ENCODE results near the gene SLC15A1. TPM values are rescaled to one million over a fixed set of nuclear protein-coding genes. Genes with fewer than 3 reads are reported as not detected.

SLC15A1 gene
- total RNA-seq, 1 donor from 2014 or later = not detected

DNA sequence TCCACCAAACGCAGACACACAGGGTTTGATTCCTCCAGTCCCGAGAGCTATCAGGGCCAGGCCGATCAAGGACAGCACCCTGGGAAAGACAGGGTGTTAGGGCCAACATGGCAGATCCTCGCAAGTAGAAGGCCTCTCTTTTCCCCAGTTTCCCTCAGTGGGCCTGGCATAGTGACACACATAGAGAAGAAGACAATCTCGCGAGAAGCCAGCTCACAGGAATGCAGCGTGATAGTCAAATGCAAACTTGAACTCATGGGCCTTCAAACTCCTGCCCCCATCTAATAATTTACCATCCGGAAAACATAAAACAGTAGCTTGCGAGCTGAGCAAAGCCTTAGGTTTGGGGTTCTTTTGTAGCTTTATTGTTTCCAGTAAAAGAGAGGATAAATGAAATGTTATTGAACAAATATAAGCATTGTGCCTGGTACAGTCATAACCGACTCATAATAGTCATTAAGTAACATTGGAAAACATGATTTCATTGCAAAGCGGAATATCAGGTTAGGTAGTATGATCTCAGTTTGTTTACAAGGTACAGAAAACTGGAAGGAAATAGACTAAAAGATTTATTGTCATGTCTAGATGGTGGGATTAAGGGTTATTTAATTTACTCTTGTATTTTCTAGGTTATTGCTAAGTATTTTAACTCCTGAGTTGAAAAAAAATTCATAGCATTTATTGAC is 30.5 kb downstream of the SLC15A1 start:
- no peaks in the 10 kb centered on the region for H3K36me3 Mint-ChIP-seq (ENCODE audit: low read depth)
- H3K4me3 Mint-ChIP-seq = no peak overlapping the region
- H3K4me1 Mint-ChIP-seq = no peaks in the 10 kb centered on the region
- H3K27me3 Mint-ChIP-seq = no peaks in the 10 kb centered on the region
- H3K9me3 Mint-ChIP-seq = no peaks in the 10 kb centered on the region
- DNase-seq = no peak
- intact Hi-C loops (cut with micrococcal nuclease) = no loop called here
- H3K27ac Mint-ChIP-seq = no peak overlapping the region

DNA sequence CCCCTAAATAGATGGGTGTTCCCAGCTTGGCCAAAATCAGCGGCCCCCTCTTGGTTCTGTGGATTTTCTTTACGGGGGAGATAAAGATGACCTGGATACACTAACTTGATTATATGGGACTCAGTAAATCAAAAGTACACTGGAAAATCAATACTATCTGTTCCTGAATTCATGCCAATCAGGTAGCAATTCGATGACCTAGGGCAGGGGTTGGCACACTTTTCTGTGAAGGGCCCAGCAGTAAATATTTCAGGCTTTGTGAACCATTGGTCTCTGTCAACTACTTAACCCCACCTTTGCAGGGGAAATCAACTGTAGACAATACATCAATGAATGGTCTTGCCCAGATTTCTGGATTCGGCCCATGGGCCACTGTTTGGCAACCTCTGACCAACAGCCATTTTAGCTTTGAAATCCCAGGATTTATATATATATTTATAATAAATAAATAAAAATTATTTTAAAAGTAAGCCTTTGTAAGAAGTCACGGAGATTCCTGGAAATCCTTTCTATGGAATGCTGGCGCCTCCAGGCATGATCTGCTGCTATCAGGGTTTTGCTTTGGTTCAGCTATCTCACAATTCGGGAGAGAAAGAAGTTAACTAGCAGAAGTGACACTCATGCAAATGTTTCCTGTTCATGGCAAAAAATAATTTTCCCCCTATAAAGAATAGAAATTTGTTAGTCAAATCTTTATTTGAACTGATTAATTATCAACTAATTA is 32.8 kb downstream of the SLC15A1 start:
- no peaks in the 10 kb centered on the region for H3K36me3 Mint-ChIP-seq (ENCODE audit: low read depth)
- intact Hi-C loops (cut with micrococcal nuclease) = no loop called here
- no peaks in the 10 kb centered on the region for H3K9me3 Mint-ChIP-seq
- H3K4me3 Mint-ChIP-seq = no peak overlapping the region
- DNase-seq = no peak
- H3K27ac Mint-ChIP-seq = no peak overlapping the region
- H3K27me3 Mint-ChIP-seq = no peaks in the 10 kb centered on the region
- H3K4me1 Mint-ChIP-seq = no peaks in the 10 kb centered on the region

DNA sequence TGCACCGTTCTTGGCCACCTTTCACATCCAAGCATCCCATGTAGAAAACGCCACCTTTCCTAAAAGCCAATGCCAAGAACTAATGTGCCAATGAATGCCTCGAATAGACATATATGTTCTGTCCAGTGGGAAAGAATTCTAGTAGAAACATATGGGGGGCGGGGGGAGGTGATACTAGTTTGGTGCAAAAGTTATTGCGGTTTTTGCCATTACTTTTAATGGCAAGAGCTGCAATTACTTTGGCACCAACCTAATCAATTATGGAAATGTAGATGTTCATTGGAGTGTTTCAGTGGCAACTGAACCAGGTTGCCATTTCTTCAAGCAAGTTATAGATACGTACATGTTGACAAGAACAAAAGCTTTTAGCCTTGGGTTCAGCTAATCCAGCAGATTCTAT is 34.6 kb downstream of the SLC15A1 start:
- Mint-ChIP-seq H3K27me3 (no peaks in the 10 kb centered on the region), H3K4me1 (no peaks in the 10 kb centered on the region), H3K36me3 (ENCODE audit: low read depth) (no peaks in the 10 kb centered on the region), H3K27ac (no peak overlapping the region), H3K4me3 (no peak overlapping the region), H3K9me3 (no peaks in the 10 kb centered on the region)
- intact Hi-C loops (cut with micrococcal nuclease) = no loop called here
- DNase-seq = no peak

DNA sequence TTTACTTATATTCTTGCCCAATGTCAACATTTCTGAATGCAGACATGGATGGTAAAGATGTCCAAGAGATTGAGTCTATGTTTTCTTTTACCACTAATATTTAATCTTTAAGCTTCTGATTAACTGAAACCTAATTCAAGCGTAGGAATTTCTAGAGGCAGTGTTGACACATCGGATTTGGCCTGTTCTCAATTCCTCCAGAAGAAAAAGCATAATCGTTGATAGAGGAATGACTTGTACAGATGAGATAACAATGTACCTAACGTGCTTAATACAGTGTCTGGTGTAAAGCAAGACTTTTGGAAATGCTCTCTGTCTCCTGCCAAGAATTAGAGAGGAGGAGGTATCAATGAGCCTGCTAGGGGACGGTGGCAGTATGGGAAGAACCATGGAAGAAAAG is 35.2 kb downstream of the SLC15A1 start:
- no peak for DNase-seq
- intact Hi-C loops (cut with micrococcal nuclease) = no loop called here
- no peaks in the 10 kb centered on the region for H3K36me3 Mint-ChIP-seq (ENCODE audit: low read depth)
- no peak overlapping the region for H3K4me3 Mint-ChIP-seq
- no peaks in the 10 kb centered on the region for H3K27me3 Mint-ChIP-seq
- H3K4me1 Mint-ChIP-seq = no peaks in the 10 kb centered on the region
- H3K27ac Mint-ChIP-seq = no peak overlapping the region
- H3K9me3 Mint-ChIP-seq = no peaks in the 10 kb centered on the region

DNA sequence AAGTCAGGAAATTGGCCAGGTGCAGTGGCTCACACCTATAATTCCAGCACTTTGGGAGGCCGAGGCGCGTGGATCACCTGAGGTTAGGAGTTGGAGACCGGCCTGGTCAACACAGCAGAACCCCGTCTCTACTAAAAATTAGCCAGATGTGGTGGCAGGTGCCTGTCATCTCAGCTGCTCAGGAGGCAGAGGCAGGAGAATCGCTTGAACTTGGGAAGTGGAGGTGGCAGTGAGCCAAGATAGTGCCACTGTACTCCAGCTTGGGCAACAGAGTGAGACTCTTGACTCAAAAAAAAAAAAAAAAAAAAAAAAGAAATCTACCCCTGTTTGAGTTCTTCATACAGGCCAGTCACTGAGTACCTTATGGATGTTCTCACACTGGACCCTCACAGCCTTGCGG is 42.0 kb downstream of the SLC15A1 start:
- Mint-ChIP-seq H3K4me3 (no peak overlapping the region), H3K27me3 (peaks cover 5% of the 10 kb centered on the region), H3K36me3 (ENCODE audit: low read depth) (no peaks in the 10 kb centered on the region), H3K4me1 (peaks cover 6% of the 10 kb centered on the region), H3K27ac (no peak overlapping the region), H3K9me3 (peaks cover 9% of the 10 kb centered on the region)
- DNase-seq = no peak
- intact Hi-C loops (cut with micrococcal nuclease) = no loop called here

DNA sequence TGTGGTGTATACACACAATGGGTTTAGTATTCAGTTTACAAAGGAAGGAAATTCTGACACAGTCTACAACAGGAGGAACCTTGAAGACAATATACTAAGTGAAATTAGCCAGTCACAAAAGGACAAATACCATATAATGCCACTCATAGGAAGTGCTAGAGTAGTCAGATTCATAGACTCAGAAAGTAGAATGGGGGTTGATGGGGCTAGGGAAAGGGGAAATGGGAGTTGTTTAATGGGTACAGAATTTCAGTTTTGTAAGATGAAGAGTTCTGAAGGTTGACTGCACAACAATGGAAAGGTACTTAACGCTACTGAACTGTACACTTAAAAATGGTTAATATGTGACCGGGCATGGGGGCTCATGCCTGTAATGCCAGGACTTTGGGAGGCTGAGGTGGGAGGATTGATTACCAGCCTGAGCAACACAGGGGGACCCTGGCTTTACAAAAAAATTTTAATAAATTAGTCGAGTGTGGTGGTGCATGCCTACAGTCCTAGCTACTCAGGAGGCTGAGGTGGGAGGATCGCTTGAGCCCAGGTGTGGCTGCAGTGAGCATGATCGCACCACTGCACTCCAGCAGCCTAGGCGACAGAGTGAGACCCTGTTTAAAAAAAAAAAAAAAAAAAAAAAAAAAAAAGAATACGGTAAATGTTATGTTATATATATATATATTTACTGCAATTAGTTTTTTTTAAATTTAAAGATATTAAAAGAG is 45.0 kb downstream of the SLC15A1 start:
- Mint-ChIP-seq H3K27me3 (peaks cover 12% of the 10 kb centered on the region), H3K9me3 (peaks cover 9% of the 10 kb centered on the region), H3K36me3 (ENCODE audit: low read depth) (no peaks in the 10 kb centered on the region), H3K4me3 (no peak overlapping the region), H3K4me1 (peaks cover 6% of the 10 kb centered on the region), H3K27ac (no peak overlapping the region)
- no peak for DNase-seq
- intact Hi-C loops (cut with micrococcal nuclease) = no loop called here

DNA sequence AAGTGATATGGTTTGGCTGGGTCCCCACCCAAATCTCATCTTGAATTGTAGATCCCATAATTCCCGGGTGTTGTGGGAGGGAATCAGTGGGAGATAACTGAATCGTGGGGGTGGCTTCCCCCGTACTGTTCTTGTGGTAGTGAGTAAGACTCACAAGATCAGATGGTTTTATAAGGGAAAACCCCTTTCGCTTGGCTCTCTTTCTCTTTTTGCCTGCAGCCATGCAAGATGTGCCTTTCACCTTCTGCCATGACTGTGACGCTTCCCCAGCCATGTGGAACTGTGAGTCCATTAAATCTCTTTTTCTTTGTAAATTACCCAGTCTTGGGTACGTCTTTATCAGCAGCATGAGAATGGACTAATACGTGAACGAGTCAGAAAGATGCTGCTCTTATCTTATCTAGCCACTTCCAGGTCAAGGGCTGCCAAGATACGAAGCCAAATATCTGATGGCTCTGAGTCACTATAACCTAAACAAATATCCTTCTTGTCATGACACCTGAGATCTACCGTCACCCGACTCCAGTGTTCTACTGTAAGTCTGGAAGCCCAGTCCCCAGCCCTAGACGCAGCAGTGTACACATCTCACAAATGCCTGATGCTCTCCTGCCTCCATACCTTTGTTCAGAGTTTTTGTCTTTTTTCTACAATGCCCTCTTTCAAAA is 45.9 kb downstream of the SLC15A1 start:
- peaks cover 9% of the 10 kb centered on the region for H3K9me3 Mint-ChIP-seq
- peaks cover 14% of the 10 kb centered on the region for H3K27me3 Mint-ChIP-seq
- H3K4me1 Mint-ChIP-seq = peaks cover 6% of the 10 kb centered on the region
- no peaks in the 10 kb centered on the region for H3K36me3 Mint-ChIP-seq (ENCODE audit: low read depth)
- H3K27ac Mint-ChIP-seq = no peak overlapping the region
- no peak overlapping the region for H3K4me3 Mint-ChIP-seq
- intact Hi-C loops (cut with micrococcal nuclease) = no loop called here
- DNase-seq = no peak

DNA sequence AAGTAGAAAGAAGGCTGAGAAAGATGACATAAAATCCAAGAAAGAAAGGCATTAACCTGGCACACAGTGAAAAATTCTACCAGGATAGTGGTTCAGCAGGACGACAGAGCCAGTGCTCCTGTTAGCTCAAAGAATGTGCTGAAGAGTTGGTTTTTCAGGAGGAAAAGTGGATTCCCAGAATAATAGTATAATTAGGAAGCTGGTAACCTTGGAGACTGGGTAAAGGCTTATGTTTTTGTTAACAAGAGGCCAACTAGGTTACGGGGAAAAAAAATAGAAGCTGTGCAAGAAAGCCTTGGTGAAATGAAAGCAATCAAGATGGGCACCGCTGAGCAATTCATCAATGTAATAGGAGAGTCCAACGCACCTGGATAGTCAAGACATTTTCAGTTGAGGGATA is 54.7 kb downstream of the SLC15A1 start:
- intact Hi-C loops (cut with micrococcal nuclease) = no loop called here
- no peak overlapping the region for H3K27ac Mint-ChIP-seq
- DNase-seq = no peak
- H3K27me3 Mint-ChIP-seq = peaks cover 9% of the 10 kb centered on the region
- H3K4me1 Mint-ChIP-seq = no peaks in the 10 kb centered on the region
- no peaks in the 10 kb centered on the region for H3K36me3 Mint-ChIP-seq (ENCODE audit: low read depth)
- no peaks in the 10 kb centered on the region for H3K9me3 Mint-ChIP-seq
- no peak overlapping the region for H3K4me3 Mint-ChIP-seq

DNA sequence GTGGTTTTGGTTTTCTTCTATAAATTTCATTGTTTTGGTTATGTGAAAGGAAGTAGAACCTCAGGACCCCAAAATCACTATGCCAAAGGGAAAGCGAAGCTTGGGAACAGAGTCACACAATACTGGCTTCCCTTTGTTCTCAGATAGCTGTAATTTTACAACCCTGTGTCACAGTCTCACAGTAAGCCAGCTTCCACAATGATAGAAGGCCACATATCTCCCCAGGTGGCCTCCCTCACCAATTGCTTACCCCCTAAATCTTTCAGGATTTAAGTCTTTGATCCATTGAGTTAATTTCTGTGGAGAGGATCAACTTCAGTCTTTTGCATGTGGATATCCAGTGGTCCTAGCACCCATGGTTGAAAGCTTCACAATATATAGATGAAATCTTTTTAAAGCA is 58.7 kb downstream of the SLC15A1 start:
- Mint-ChIP-seq H3K4me1 (no peaks in the 10 kb centered on the region), H3K4me3 (no peak overlapping the region), H3K9me3 (no peaks in the 10 kb centered on the region), H3K36me3 (ENCODE audit: low read depth) (no peaks in the 10 kb centered on the region), H3K27ac (no peak overlapping the region), H3K27me3 (peaks cover 2% of the 10 kb centered on the region)
- intact Hi-C loops (cut with micrococcal nuclease) = no loop called here
- DNase-seq = no peak

DNA sequence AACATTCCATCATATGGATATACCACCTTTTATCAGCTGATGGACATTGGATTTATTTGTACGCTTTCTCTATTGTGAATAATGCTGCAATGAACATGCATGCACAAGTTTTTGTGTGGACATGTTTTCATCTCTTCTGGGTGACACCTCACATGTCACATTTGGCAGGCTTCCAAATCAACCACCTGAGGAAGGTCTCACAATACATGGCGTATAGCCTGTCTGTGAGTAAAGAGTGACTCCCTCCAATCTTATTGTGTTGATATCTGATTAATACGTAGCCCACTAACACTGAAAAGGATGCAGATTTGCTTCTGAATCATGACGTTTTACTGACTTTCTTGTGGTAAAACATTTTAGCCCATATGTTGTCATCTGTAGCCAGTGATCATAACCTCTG is 61.1 kb downstream of the SLC15A1 start:
- no peak for DNase-seq
- intact Hi-C loops (cut with micrococcal nuclease) = no loop called here
- Mint-ChIP-seq H3K4me3 (no peak overlapping the region), H3K27ac (no peak overlapping the region), H3K27me3 (no peaks in the 10 kb centered on the region), H3K9me3 (no peaks in the 10 kb centered on the region), H3K4me1 (no peaks in the 10 kb centered on the region), H3K36me3 (ENCODE audit: low read depth) (no peaks in the 10 kb centered on the region)

DNA sequence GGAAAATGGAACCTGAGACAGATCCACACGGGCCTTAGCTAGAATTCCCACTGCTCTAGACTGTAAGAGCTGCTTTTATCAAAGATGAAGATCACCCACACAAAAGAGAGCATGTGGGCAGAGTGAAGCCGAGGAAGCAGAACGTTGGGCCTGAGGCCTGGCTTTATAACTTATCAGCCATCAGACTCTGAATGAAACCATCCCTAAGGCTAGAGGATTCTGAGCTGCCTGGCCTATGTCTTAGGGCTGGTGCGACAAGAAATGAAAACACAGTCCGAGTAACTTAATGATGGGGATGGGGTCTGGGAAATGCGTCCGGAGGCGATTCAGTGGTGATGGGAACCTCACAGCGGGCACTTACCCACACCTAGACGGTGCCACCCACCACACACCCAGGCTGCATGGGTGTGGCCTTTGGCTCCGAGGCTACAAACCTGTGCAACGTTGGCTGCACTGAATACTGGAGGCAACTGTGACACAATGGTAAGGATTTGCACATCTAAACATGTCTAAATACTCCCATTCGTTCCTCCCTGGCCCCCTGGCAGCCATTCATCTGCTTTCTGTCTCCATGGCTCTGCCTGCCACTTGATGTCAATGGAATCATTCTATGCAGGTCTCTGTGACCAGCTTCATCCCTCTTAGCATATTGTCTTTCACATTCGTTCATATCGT is 62.0 kb downstream of the SLC15A1 start:
- Mint-ChIP-seq H3K4me3 (no peak overlapping the region), H3K27ac (no peak overlapping the region), H3K36me3 (ENCODE audit: low read depth) (no peaks in the 10 kb centered on the region), H3K27me3 (peaks cover 3% of the 10 kb centered on the region), H3K4me1 (no peaks in the 10 kb centered on the region), H3K9me3 (no peaks in the 10 kb centered on the region)
- intact Hi-C loops (cut with micrococcal nuclease) = no loop called here
- no peak for DNase-seq

DNA sequence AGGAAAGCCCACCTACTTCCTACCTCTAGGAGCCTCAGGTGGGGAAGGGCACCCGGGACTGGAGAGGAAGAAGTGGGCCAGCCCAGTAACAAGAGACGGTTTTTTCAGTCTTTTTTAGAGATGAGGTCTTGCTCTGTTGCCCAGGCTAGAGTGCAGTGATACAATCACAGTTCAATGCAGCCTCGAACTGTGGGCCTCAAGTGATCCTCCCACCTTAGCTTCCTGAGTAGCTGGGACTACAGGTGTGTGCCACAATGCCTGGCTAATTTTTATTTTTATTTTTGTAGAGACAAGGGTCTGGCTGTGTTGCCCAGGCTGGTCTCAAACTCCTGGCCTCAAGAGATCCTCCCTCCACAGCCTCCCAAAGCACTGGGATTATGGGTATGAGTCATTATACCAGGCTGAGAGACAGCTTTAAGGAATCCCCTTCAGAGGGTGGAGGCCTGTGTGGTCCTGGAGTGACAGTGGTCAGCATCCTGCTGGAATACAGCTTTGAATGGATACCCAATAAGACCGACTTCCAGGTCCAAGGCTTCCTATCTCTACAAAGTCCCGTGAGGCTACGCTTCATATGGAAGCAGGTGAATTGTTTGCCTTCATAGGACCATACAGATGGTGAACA is 63.0 kb downstream of the SLC15A1 start:
- H3K27me3 Mint-ChIP-seq = peaks cover 3% of the 10 kb centered on the region
- H3K27ac Mint-ChIP-seq = no peak overlapping the region
- no peaks in the 10 kb centered on the region for H3K4me1 Mint-ChIP-seq
- H3K9me3 Mint-ChIP-seq = no peaks in the 10 kb centered on the region
- no peak overlapping the region for H3K4me3 Mint-ChIP-seq
- no peak for DNase-seq
- H3K36me3 Mint-ChIP-seq (ENCODE audit: low read depth) = no peaks in the 10 kb centered on the region
- intact Hi-C loops (cut with micrococcal nuclease) = no loop called here

DNA sequence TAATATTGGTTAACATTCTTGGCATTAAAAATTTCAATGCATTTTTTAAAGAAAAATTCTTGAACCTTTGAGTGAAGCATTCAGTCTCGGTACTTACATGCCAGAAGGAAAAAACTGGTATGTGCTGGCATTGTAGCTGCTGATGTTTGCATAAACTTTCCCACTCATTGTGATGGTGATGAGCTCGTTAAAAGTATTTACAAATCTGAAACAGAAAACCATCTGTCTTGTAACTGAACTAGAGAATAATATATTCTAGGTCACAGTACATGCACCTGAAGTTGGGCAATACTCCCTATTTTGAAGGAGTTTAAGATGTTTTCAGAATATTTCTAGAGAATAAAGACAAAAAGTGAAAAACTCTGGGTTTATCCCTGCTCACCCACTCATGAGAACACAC is 64.1 kb downstream of the SLC15A1 start:
- H3K4me3 Mint-ChIP-seq = no peak overlapping the region
- peaks cover 3% of the 10 kb centered on the region for H3K27me3 Mint-ChIP-seq
- no peaks in the 10 kb centered on the region for H3K4me1 Mint-ChIP-seq
- intact Hi-C loops (cut with micrococcal nuclease) = no loop called here
- no peak overlapping the region for H3K27ac Mint-ChIP-seq
- DNase-seq = no peak
- H3K9me3 Mint-ChIP-seq = no peaks in the 10 kb centered on the region
- no peaks in the 10 kb centered on the region for H3K36me3 Mint-ChIP-seq (ENCODE audit: low read depth)
